Progenitor cell of endocrine pancreas (in vitro differentiated cells): ENCODE measurements around the gene MRPL54. TPM values are rescaled to one million over a fixed set of nuclear protein-coding genes. Genes with fewer than 3 reads are reported as not detected.

ENCODE experiments used
- DNase-seq: peaks from one replicate; pipeline ENCODE4 v3.0.0; 2021; ENCODE audit warnings: low spot score; ENCODE audit not compliant: unreplicated experiment
- H3K27ac Mint-ChIP-seq: 2 replicates; pipeline ENCODE4 v1.8.0; 2021; ENCODE audit warnings: mild to moderate bottlenecking, moderate library complexity, mixed read lengths
- H3K27me3 Mint-ChIP-seq: 2 replicates; pipeline ENCODE4 v1.8.0; 2021; ENCODE audit warnings: mixed read lengths
- H3K36me3 Mint-ChIP-seq: 2 replicates; pipeline ENCODE4 v1.8.0; 2022; ENCODE audit warnings: mixed read lengths; ENCODE audit not compliant: insufficient read depth
- H3K4me1 Mint-ChIP-seq: 2 replicates; pipeline ENCODE4 v1.8.0; 2021; ENCODE audit warnings: low read depth, mixed read lengths
- H3K4me3 Mint-ChIP-seq: 2 replicates; pipeline ENCODE4 v1.8.0; 2021; ENCODE audit warnings: low read depth, mild to moderate bottlenecking, moderate library complexity, mixed read lengths
- H3K9me3 Mint-ChIP-seq: 2 replicates; pipeline ENCODE4 v1.8.0; 2021; ENCODE audit warnings: low read depth, mixed read lengths
- total RNA-seq: library from RNA; stranded (reverse); gene quantifications from 2 replicates; pipeline ENCODE4 v1.2.1, GENCODE V29; 2021
- TF ChIP-seq, protein P1 (sequence below): fragments of 200-600 bp; sonication (generic); IDR thresholded peaks from one replicate; pipeline ENCODE4 v1.5.0; 2021; ENCODE audit warnings: antibody characterized with exemption, mild to moderate bottlenecking; ENCODE audit not compliant: unreplicated experiment

The MRPL54 gene
- total RNA-seq, 1 donor from 2014 or later = 39.8 TPM

DNA sequence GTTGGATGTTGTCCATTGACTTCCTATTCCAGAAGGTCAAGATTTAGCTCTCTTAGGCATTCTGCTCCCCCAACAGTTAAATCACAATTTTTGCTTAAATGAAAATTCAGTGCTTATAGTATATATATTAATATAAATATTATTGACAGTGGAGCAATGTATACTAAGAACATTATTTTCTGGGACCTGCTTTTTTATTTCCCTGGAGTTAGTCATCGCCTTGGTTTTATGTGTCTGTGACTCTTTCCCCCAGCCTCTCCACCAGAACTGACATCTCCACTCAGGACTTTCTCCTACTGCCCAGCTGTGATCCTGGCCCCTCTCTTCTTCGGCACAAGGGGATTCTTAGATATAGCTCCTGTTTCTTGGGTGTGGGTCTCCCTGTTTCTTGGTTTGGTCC lies 33.9 kb downstream of the MRPL54 start:
- H3K9me3 Mint-ChIP-seq = peaks cover 7% of the 10 kb centered on the region
- H3K36me3 Mint-ChIP-seq = no peaks in the 10 kb centered on the region
- peaks cover 40% of the 10 kb centered on the region for H3K27me3 Mint-ChIP-seq

DNA sequence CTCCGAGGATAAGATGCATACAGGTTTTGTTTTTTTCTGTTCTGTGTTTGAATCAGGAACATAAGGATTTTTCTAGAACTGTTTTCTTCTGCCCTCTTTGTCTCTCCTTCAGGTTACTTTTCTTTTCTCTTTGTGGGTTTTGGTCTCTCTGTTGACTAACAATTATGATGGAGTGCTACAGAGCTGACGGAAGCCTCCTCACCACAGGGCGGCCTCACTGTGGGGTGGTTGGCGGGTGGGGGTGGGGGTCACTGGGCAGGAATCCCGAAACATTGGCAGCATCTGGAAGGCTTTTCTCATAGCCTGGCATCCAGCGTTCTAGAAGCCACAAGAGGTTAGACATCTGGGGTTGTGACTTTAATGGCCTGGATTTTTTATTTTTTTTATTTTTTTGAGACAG lies 35.7 kb downstream of the MRPL54 start:
- Mint-ChIP-seq H3K27ac (no peak overlapping the region), H3K36me3 (no peaks in the 10 kb centered on the region), H3K27me3 (peaks cover 49% of the 10 kb centered on the region), H3K4me1 (no peaks in the 10 kb centered on the region), H3K4me3 (no peak overlapping the region), H3K9me3 (peaks cover 7% of the 10 kb centered on the region)
- TF ChIP-seq, protein P1, sequence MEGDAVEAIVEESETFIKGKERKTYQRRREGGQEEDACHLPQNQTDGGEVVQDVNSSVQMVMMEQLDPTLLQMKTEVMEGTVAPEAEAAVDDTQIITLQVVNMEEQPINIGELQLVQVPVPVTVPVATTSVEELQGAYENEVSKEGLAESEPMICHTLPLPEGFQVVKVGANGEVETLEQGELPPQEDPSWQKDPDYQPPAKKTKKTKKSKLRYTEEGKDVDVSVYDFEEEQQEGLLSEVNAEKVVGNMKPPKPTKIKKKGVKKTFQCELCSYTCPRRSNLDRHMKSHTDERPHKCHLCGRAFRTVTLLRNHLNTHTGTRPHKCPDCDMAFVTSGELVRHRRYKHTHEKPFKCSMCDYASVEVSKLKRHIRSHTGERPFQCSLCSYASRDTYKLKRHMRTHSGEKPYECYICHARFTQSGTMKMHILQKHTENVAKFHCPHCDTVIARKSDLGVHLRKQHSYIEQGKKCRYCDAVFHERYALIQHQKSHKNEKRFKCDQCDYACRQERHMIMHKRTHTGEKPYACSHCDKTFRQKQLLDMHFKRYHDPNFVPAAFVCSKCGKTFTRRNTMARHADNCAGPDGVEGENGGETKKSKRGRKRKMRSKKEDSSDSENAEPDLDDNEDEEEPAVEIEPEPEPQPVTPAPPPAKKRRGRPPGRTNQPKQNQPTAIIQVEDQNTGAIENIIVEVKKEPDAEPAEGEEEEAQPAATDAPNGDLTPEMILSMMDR = no peak
- no peak for DNase-seq

More for the DNA sequence above, 33.9 kb downstream of the MRPL54 start:
- H3K27ac Mint-ChIP-seq = no peak overlapping the region
- no peak for DNase-seq
- TF ChIP-seq, protein P1 = no peak
- H3K4me3 Mint-ChIP-seq = no peak overlapping the region
- H3K4me1 Mint-ChIP-seq = no peaks in the 10 kb centered on the region

DNA sequence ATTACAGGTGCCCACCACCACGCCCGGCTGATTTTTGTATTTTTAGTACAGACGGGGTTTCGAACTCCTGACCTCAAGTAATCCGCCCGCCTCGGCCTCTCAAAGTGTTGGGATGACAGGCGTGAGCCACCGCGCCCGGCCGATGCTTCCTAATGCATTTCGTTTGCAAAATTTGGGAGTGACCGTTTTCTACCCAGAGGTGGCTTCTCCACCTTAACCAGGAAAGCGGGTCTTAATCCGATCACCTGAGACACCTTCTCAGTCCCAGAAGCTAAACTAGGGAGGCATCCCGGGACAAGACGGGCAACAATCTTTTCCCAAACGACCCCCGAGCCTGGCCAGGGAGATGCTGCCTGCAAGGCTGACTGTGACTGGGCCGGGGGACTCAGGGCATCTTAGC lies 38.5 kb downstream of the MRPL54 start:
- no peaks in the 10 kb centered on the region for H3K4me1 Mint-ChIP-seq
- DNase-seq = no peak
- peaks cover 7% of the 10 kb centered on the region for H3K9me3 Mint-ChIP-seq
- TF ChIP-seq, protein P1 = no peak
- H3K27ac Mint-ChIP-seq = no peak overlapping the region
- H3K36me3 Mint-ChIP-seq = no peaks in the 10 kb centered on the region
- peaks cover 52% of the 10 kb centered on the region for H3K27me3 Mint-ChIP-seq
- H3K4me3 Mint-ChIP-seq = no peak overlapping the region

DNA sequence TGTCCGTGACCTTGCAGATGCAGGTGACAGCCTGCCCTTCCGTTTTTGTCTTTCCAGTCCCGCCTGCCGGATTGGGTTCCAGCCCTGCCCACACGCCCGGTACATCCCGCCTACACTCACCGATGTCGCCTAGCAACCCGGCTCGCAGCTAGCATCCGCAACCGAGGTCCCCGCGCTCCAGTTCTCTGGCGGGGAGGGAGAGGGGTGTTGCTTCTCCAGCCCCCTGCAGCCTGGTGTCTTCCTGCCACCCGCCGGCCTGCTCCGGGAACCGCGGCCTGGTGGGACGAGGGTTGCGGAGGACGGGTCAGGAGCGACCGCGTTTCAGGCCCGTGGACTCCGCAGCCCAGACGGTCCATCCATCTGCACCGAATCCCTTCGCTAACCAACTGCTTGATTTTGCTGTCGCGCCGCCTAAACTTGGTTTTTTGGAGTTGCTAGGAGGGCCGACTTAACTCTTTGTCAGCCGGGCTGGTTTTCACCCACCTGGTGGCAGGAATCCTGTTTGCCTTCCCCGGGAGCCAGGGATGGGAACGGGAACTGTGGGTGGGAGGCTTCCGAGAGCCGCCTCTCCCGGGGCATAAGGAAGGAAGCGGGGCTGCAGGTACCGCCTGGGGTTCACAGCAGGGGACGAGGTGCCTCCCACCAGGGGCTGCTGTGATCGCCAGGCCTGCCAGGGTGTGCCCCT lies 39.1 kb downstream of the MRPL54 start:
- DNase-seq = no peak
- no peak overlapping the region for H3K4me3 Mint-ChIP-seq
- no peaks in the 10 kb centered on the region for H3K36me3 Mint-ChIP-seq
- H3K27me3 Mint-ChIP-seq = peaks cover 51% of the 10 kb centered on the region
- peaks cover 5% of the 10 kb centered on the region for H3K9me3 Mint-ChIP-seq
- H3K4me1 Mint-ChIP-seq = no peaks in the 10 kb centered on the region
- TF ChIP-seq, protein P1 = peak; percentile 40
- no peak overlapping the region for H3K27ac Mint-ChIP-seq

DNA sequence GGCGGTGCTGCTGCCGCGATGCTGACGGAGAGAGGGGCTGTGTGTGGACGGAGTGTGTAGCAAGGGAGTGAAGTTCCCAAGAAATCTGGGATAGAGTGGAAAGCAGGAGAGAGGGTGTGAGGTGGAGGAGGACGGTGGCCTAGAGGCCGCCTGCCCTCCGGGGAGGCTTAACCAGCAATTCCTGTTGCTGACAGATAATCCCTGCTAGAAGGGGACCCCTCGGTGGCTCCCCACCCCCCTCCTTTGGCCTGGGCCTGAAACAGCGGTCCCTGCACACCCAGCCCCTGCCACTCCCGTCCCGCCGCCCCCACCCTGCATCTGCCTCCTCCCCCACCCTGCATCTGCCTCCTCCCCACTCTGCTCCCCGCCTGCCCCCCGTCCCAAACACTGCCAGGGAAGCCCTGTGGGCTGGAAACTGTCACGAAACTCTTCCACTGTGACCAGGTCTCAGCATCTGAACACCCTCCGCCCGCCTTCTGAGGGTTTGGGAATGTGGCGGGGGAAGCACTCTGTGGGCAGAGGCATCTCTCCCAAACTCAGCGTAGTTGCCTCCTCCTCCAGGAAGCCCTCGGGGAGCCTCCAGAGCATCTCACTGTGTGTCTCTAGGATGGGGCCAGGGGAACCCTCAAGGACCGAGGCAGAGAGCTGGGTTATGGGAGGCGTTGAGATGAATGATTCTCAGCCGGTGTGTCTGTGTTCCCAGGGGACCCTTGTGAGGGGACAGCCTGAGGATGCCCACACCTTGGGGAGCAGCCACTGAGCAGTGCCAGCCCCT lies 40.8 kb downstream of the MRPL54 start:
- Mint-ChIP-seq H3K4me3 (no peak overlapping the region), H3K36me3 (no peaks in the 10 kb centered on the region), H3K27ac (no peak overlapping the region), H3K27me3 (peaks cover 44% of the 10 kb centered on the region), H3K9me3 (no peaks in the 10 kb centered on the region), H3K4me1 (no peaks in the 10 kb centered on the region)
- TF ChIP-seq, protein P1 = no peak
- no peak for DNase-seq
